HT-29 (cell line): Measurements from ENCODE around the gene CEP72. TPM values are rescaled to one million over a fixed set of nuclear protein-coding genes. Genes with fewer than 3 reads are reported as not detected.

Experiments used
- DNase-seq: peaks from one replicate; pipeline ENCODE4 v3.0.0-alpha.2; 2015; ENCODE audit warnings: low spot score
- total RNA-seq: library from RNA; depleted of rRNA; stranded (reverse); fragments of >200 nt; shearing (Covaris generic); gene quantifications from 2 replicates; pipeline ENCODE4 v1.2.3, GENCODE V29; 2014

Gene CEP72
- total RNA-seq, 1 experiment from 2014 or later, result 31.5 TPM

DNA sequence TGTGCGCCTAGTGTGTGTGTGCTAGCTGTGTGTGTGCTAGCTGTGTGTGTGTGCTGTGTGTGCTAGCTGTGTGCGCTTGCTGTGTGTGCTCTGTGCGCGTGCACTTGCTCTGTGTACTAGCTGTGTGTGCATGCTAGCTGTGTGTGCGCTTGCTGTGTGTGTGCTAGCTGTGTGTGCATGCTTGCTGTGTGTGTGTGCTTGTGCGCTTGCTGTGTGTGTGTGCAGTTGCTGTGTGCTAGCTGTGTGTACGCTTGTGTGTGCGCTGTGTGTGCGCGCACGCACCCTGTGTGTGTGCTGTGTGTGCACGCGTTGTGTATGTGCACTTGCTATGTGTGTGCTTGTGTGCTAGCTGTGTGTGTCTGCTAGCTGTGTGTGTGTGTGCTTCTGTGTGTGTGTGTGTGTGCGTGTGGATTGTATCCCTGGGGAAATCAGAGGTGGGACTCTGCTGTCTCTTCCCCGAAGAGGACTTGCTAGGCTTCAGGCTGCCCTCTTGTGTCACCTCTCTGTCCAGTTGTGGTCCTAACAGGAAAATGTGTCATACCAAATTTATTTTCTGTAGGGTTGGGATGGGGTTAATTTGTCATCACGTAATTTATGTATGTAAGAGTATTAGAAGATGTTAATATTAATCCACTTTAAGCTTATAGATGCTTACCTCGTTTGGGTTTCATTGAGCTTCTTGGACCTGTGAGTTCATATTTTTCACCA is 42.1 kb downstream of the CEP72 start:
- DNase-seq, result no peak

DNA sequence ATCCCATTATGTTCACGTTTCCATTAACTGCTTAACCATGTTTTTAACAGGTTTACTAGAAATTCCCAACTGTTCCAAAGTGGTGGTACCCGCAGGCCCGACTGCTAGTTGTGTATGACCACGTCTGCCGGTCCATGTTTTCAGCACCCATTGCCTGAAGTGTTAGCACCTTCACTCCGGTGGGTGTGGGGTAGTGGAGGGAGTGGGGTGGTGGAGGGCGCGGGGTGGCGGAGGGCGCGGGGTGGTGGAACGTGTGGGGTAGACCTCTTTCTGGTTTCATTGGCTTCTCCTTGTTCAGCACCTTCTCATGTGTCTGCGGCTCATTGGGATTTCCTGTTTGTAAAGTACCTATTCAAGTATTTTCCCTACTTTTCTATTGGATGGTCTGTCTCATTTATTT is 43.3 kb downstream of the CEP72 start:
- DNase-seq, result no peak

DNA sequence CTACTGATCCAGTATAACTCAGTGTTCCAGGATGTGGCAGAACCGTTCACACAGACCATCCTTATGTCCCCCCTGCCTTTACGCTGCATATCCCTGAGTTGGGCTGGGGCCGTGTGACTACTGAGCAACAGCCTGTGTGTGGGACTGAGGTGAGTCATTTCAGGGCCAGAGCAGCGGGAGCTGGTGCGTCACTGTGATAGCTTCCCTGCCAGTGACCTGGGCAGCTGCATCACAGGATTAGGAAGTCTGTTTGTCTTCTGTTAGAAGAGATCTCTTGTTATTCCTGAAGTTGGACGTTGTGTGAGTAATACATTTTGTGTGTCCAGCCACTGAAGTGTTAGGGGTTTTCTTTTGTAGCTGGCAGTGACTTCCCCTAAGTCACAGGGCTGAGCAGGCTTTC is 45.4 kb downstream of the CEP72 start:
- DNase-seq, result no peak

DNA sequence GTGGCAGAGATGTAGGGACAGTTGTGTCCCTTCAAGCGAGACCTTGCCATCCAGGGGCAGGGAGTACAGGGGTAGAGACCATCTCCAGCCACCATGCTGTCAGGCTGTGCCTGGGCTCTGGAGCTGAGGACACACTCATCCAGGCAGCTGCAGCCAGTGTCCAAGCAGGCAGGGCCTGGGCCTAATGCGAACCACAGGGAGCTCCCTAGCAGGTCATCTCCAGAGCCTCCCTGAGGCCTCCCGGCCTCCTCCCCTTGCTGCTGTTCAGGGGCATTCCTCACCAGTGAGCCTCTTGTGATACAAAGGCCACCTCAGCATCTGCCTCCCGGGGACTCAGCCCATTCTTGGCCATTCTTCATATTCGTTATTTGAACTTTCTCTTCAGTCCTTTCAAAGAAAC is 46.0 kb downstream of the CEP72 start:
- DNase-seq, result no peak

- DNase-seq, result no peak
Measured at GRCh38 chr5:659496-660263, 47.5 kb downstream of the CEP72 start.

GRCh38 chr5:660491-661030 is 48.4 kb downstream of the CEP72 start:
- DNase-seq, result no peak

- no peak for DNase-seq
Measured at GRCh38 chr5:661891-662750, 50.0 kb downstream of the CEP72 start.

DNA sequence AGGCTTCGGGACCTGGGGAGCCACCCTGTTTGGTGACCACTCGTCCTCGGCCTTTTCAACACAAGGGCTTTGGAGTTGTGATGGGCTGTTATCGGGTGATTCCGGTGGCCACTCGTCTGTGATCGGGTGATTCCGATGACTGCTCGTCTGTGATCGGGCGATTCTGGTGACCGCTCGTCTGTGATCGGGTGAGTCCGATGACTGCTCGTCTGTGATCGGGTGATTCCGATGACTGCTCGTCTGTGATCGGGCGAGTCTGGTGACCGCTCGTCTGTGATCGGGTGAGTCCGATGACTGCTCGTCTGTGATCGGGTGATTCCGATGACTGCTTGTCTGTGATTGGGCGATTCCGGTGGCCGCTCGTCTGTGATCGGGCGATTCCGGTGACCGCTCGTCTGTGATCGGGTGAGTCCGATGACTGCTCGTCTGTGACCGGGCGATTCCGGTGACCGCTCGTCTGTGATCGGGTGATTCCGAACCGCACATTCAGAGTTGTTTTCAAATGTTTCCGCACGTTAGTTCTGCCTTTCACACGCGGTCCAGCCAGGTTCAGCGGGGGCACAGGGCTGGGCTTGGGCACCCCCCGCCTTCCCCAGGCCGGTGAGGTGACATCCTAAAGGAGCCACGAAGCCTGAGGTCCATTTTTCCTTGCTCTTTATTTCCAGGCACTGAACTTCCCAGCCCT is 50.8 kb downstream of the CEP72 start:
- no peak for DNase-seq

GRCh38 chr5:663436-664342 is 51.5 kb downstream of the CEP72 start:
- peak; percentile 85 for DNase-seq

DNA sequence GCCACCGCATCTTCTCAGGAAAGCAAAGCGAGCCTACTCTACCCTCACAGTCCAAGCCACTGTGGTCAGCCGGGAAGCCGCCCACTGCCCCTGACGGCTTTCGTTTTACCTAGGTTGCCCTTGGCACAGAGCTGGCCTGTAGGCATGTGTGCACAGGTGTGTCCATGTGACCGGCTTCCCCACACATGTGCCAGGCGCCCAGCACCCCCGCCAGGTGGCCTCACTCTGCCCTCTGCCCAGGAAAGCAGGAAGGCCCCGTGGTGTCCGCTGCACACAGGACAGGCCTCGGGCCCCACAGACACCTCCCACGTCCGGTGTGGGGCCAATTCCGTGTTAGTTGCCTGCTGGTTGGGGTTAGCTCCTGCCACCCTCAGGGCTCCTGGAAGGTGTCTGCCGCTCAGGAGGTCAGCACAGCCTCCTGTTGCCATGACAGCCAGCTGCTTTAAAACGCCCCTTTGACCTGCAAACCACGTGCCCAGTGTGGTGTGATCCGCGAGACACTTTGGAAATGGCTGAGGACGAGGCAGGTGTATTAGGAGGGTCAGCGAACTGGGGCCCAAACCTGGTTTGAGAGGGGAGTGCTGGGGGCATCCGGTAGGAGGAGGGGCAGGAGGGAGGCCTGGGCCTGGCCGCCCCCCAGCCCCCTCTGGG is 52.3 kb downstream of the CEP72 start:
- peak; percentile 91 for DNase-seq

DNA sequence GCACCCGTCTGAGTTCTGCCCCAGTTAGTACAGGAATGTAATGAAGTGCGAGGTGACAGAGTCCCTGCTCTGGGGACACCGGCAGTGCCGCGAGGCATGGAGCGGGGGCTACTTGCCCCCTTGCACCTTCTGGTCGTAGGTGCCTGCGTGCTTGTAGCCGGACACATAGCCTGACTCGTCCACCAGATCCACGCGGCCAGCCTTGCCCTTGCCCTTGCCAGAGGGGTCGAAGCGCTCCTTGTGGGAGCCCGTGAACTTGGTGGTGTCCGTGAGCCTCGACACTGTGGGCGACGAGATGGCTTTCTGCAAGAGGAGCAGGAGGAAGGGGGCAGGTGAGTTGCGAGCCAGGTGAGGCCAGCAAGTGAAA is 52.8 kb downstream of the CEP72 start:
- DNase-seq, result no peak

GRCh38 chr5:665541-665955 is 53.4 kb downstream of the CEP72 start:
- no peak for DNase-seq

GRCh38 chr5:665956-666711 is 54.0 kb downstream of the CEP72 start:
- DNase-seq, result no peak

DNA sequence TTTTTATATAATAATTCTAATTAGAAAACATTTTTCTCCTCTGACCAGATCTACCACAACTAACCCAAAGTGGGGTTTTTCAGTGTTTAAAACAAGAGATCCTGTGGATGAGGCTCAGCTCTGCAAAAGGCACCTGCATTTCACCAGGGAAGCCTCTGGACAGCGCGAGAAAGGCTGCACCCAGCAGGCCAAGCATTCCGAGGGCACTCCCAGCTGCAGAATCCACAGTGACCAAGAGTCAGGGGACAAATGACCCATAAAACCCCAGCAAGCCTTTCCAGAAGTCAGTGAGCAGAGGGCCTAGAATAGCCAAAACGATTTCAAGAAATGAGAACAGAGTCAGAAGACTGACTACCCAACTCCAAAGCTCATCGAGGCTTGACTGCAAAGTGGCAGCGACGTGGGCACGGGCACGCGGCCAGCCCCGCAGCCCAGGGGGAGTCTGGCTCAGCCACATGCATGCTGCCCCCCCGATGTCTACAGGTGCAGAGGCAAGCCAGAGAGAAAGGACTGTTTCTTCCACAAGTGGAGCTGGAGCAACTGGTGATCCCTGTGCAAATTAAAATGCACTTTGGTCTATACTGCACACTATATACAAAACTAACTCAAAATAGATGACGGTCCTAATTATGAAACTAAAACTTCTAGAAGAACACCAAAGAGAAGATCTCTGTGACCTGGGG is 54.8 kb downstream of the CEP72 start:
- no peak for DNase-seq

DNA sequence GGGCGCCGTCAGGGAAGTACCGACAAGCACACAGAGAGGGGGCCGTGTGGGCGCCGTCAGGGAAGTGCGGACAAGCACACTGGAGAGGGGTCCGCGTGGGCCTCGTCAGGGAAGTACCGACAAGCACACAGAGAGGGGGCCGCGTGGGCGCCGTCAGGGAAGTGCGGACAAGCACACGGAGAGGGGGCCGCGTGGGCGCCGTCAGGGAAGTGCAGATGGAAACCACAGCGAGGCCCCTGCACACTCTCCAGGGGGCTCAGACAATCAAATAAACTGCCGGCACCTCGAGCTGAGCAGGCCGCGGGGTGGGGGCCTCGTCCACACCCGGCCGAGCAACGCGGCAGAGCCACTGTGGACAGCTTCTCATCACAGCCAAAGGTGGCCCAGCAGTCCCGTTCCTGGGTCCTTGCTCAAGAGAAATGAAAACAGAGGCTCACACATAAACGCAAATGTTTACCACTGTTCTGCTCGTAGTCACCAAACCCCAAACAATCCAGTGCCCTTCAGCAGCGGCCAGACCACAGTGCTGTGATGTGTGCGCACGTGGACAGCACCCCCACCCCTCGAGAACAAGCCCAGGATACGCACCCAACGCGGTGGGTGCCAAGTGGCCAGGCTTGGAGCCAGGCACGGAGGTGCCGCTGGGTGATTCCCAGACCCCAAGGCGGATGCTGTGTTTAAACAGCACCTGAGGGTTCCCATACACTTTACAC is 56.3 kb downstream of the CEP72 start:
- no peak for DNase-seq

DNA sequence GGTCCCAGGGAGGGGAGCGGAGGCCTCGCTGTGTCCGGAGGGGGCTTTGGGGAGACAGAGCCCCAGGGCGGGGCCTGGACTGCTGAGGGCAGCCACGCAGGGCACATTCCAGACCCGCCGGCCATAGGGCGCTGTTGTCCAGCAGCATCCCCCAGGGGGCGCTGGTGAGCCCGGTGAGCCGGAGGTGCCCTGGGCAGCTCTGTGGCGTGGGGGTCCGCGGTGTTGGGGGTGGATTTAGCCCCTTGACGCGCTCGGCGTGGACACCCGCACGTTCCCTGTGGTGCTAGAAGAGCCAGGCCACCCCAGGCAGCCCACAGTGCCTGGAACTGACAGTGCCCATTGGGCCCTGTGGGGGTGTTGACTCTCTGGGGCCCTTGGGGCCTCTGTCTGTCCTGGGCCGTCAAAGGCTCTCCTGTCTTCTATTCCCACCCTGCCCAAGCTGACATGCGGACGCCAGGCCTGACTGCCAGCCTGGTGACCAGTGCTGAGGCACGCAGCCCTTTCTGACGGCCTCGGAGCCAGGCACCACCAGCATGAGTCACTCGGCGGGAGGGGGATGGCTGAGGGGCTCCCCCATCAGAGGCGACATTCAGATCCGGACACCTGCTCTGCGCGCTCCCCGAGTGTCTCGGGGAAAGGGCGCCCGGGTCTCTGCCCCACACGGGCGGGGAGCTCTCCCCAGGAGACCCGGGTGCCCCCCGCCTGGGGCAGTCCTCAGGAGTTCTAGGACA is 57.1 kb downstream of the CEP72 start:
- peak; percentile 83 for DNase-seq

DNA sequence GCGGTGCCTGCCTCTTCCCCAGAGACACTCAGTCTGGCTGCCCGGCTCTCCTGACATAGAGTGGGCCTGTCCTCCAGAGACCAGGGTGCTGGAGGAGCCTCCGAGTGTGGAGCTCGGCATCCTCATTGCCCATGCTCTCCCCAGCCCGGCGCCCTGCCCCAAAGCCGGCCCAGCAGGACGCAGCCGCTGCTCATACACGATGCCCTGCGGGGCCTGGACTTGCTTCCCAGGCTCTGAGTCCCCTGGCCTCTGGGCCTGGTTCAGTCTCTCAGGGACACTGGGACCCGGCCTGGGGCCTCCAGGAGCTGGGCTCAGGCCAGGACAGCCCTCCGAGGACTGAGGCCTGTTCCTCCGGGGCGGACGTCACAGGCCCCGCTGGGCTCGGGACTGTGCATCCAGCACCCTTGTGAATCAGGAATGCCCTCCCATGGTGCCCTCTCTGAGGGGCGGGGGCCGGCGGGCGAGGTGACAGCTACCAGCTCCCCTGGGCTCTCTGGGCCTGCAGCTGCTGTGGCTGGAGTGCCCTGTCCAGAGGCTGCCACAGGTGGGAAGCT is 57.8 kb downstream of the CEP72 start:
- DNase-seq, result no peak
